Posterior vena cava (tissue), 2 donors: ENCODE results near the gene CALM1. TPM values are rescaled to one million over a fixed set of nuclear protein-coding genes. Genes with fewer than 3 reads are reported as not detected.
A peak's percentile ranks its signal among the peaks of the same experiment; 100 is the strongest.

Experiments
- DNase-seq: peaks from one replicate; pipeline ENCODE4 v3.0.0-alpha.2; 2020; ENCODE audit warnings: low spot score
- intact Hi-C, 2 donors: fragments of 100-400 bp; cut with DNase I; formaldehyde crosslinking; loops; one replicate each; pipeline versions ENCODE4 v1.14.1 to v1.14.2; 2022 to 2023
- total RNA-seq, 2 donors: library from RNA; stranded (reverse); fragmentation: NEBNext Ultra II Directional; extraction: Animal tissue kit (Norgen Biotek cat#: 25700); gene quantifications; one replicate each; pipeline ENCODE4 v1.2.1, GENCODE V29; 2021
- donor health status: DM: yes; HTN: yes; CAD: no.
- donor health status: DM: yes; HTN: yes; CAD: no.

Gene CALM1
- total RNA-seq, 2 donors from 2014 or later, result 662 to 764 TPM

DNA sequence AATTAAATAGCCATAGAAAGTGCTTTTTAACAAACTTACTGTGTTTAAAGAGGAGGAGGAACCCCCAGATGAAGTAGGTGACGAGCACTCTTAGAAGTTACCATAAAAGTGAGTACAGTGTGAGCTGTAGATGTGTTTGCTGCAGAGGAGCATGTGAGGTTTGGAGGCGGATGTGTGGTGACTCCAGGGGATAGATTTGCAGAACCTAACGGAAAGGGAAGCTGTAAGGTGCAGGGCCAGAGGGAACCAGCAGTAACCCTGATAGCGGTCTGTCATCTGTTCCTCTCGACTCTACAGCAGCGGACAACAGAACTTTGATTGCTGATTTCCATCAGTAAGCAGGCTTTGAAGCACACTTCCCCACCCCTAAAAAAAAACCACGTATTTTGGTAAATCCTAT lies 5.2 kb downstream of the CALM1 start:
- intact Hi-C loops, result no loop called here

DNA sequence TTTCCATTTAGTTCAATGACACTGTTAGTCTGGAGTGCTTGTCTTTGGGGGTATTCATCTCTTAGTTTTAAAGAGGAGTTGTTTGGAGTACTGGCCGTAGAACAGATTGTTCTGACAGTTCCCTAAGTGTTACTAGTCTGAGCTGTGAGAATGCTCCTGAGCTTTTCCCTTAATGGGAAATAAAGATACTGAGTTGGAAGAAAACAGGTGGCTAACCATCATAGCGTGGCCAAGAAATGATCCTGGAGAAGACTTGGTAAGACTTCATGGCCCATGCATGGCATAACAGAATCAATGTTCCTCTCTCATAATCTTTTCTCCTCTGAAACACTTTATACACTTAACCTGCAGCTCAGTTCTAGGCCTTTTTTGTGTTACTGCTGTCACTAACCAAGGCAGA lies 6.2 kb downstream of the CALM1 start:
- no peak for DNase-seq
- intact Hi-C loops, result no loop called here

More for the DNA sequence above, 5.2 kb downstream of the CALM1 start:
- DNase-seq, result no peak

DNA sequence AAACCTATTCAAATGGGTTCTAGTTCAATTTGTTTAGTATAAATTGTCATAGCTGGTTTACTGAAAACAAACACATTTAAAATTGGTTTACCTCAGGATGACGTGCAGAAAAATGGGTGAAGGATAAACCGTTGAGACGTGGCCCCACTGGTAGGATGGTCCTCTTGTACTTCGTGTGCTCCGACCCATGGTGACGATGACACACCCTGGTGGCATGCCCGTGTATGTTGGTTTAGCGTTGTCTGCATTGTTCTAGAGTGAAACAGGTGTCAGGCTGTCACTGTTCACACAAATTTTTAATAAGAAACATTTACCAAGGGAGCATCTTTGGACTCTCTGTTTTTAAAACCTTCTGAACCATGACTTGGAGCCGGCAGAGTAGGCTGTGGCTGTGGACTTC lies 8.3 kb downstream of the CALM1 start:
- intact Hi-C loops, result no loop called here

DNA sequence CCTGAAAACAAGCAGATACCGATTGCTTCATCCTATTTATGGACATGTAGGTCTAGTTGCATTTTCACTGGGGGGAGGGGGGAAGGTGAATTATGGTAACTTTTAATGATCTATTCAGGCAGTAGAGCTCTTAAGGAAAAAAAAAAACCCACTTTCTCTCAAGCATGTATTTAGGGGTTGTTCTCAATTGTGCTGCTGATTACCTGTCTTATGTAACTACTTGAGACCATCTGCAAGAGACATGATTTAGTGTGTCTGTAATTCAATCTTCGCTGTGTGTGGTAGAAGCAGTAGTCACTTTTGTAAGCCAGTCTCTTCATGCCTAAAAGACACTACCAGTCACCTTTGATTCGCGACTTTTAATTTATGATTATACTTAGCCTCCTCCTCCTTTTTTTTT lies 8.9 kb downstream of the CALM1 start:
- intact Hi-C loops, result no loop called here
- DNase-seq, result no peak

More for the DNA sequence above, 8.3 kb downstream of the CALM1 start:
- DNase-seq, result no peak

DNA sequence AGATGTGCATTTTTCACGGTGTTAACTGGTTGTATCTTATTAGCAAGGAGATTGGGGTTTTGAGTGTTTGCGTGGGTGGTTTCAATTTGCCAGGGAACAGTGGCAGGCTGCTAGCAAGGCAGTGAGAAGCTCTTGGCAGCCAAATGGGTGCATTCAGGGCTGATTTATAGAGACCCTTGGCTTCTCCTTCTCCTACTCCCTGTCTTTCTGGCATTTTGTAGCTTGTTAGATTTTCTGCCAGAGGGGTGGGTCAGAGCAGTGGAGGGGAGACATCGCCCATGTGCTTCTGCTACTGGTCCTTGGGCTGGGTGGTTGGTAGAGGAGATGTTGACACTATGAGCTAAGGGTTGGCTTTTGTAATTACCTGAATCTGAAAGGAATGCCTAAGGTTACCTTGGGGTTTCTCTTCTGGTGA lies 9.6 kb downstream of the CALM1 start:
- DNase-seq, result no peak
- intact Hi-C loops, result no loop called here

DNA sequence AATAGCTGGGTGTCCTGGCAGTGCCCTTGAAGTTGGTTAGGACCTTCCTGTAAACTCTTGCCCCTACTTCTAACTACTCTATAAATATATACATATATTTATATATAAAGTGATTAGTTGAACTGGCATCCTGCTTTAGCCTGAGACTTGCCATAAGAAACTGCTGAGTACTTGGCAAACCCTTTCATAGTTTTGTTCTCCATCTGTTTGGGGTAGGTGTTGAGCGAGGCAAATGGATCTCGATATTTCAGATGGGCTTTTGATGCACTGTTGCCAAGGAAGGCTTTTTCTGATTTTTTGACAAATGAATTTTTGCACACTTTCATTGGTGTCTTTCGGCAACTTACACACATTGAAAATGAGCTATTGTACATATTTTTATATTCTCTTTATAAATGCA lies 10.4 kb downstream of the CALM1 start:
- no peak for DNase-seq

DNA sequence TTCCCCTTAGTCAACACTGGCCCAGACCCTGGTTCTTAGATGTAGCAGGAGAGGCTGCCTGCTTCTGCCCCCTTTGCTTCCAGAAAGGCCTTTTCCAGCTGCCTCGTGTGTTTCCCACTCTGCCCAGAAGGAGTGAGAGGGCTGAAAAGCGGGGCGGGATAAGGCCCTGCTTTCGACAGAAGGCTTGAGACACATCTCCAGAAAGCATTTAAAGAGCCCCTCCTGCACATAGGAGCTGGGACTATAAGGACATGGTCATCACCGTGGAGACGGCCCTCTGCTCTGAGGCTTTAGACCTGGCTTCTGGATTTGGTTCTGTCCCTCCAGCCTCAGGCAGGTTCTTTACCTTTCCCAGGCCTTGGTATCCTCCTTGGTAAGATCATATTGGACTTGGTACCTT lies 11.9 kb downstream of the CALM1 start:
- intact Hi-C loops, result no loop called here
- no peak for DNase-seq

More for the DNA sequence above, 10.4 kb downstream of the CALM1 start:
- intact Hi-C loops, result no loop called here

DNA sequence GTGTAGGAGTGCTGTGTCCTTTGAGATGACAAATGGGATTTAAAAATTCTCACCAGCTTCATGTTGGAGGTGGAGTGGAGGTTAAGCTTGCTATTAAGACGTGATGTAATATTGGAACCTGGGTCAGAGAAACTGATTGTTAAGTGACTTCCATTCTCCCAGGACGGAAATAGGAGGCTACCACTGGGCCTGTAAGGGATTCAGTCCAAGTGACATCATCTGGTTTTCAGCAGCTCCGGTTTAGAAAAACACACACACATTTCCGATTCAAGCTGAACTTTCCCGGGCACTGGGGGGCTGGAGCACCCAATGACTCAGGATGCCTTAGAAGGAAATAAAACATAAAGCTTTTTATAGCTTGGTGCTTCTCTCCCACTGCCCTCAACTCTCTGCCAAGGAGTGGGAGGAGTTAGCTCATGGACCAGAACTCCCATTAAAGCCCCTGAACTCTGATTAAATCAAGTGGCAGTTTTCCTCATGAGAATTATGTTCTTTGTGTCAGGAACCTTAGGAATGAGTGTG lies 12.4 kb downstream of the CALM1 start:
- intact Hi-C loops, result no loop called here

DNA sequence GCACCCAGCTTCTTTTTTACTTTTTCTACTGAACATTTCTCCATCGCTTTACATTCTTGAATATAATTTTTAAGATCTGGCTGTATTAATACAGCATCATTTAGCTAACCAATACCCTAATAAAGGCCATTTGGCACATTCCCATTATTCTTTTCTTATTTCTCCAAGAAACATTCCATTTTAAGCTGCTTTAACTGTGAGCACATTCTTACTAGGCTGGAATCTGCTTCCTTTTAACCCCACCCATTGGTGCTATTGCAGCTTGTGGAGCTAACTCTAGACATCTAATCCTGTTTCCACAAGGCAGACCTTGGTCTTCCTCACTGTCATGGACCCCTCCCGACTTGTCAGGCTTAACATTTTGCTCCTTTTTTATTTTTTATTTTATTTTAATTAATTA lies 15.2 kb downstream of the CALM1 start:
- intact Hi-C loops, result no loop called here
- DNase-seq, result no peak

More for the DNA sequence above, 12.4 kb downstream of the CALM1 start:
- no peak for DNase-seq

DNA sequence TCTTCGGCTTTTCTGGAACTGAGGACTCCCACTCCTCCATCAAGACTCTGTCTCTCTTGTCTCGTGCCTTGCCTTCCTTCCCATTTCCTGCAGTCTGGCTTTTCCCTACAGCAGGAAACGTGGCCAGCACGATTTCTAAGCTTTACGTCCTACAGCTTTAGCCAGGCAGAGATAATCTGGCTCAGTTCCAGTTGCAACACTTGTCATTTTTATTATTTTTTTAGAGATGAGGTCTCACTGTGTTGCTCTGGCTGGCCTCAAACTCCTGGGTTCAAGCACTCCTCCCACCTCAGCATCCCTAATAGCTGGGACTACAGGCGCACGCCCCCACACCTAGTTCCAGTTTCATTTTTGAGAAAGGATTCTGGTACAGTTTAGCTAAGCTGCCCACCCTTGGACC lies 19.9 kb downstream of the CALM1 start:
- DNase-seq, result peak; percentile 13

DNA sequence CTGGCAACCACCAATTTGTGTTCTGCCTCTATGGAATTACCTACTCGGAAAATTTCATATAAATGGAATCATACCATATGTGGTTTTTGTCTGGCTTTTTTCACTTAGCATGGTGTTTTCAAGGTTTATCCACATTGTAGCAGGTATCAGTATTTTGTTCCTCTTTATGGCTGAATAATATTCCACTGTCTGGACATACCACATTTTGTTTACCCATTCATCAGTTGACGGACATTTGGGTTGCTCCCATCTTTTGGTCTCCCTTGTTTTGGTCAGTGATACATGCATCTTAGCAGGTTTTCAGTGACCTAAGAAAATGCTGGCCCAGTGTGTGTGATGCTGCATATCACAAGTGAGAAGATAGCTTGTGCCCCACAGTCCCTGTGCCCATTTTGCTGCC lies 21.2 kb downstream of the CALM1 start:
- intact Hi-C loops, result no loop called here
- no peak for DNase-seq

More for the DNA sequence above, 19.9 kb downstream of the CALM1 start:
- intact Hi-C loops, result no loop called here

DNA sequence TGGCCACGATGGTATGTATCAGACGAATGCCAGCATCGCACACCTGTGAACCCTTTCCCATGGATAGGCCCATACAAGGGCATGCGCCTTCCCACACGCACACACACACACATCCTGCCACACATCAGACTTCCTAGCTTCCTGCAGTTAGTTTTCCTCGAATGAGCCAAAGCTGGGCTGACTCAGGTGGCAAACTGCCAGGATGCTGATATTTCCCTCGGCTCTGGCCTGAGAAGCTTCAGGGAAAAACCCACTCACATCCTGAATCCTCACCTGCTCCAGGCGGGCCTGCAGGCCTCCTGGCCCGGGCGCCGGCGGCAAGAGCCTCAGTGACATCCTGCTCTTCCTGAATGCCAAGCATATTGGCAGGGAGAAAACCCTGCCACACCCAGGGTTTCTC lies 22.4 kb downstream of the CALM1 start:
- peak; percentile 94 for DNase-seq
- intact Hi-C loops, result no loop called here

DNA sequence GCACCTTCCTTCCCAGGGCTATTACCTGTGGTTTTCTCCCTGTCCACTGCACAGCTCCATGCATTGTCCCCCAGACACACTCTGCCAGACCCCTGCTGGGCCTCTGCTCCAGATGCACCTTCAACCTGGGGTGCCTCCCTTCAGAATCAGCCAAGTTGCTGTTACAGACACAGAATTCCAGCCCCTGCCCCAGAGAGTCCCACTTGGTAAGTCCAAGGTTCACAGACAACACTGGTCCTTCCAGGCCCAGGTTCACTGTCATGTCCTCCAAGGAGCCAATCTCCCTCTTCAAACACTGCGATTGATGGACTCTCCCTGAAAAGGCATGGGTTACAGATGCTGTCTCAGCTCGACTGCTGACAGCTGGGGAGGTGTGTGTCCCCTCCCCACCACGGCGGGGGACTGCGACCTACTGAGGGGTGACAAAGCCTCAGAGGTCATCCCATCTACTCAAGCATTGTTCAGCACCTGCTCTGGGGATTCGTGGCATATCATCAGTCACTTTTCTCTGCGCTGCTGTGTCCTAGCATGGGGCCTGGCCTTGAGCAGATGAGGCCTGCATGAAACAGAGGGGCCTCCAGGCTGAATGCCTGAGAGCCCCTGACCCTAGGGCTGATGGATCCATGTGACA lies 24.3 kb downstream of the CALM1 start:
- peak; percentile 43 for DNase-seq

DNA sequence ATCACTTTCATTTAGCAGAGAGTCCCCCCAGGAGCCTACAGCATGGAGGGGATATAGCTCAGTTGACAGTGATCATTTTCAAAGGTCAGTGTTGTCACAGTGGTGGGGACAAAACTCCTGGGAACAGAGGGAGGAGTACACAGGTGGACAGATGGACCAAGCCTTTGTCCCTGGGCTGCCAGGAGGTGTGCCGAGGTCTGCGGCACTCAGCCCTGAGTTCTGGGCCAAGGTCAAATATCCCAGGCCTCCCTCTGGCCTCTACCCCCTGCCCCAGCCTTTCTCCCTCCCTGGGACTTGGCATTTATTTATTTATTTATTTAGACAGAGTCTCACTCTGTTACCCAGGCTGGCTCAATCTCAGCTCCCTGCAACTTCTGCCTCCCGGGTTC lies 24.8 kb downstream of the CALM1 start:
- DNase-seq, result peak; percentile 24
- intact Hi-C loops, result no loop called here

More for the DNA sequence above, 24.3 kb downstream of the CALM1 start:
- intact Hi-C loops, result no loop called here

DNA sequence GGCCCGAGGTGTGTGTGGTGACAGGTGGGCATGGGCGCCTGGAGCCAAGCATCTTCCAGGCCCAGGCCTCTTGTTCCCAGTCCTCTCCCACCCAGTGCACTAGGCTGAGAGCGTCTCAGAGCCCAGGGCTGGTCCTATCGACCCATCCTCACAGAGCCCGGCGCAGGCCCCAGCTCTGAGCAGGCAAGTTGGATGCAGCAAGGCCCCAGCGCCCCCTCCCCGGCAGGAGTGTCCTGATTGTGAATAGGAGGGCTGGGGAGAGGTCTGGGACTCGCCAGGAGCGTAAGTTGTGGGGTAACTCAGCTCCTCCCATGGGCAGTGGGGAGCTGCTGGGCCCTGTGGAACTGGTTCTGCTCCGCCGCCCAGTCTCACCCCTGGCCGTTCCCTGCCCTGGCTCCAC lies 26.3 kb downstream of the CALM1 start:
- no peak for DNase-seq
- intact Hi-C loops, result no loop called here

DNA sequence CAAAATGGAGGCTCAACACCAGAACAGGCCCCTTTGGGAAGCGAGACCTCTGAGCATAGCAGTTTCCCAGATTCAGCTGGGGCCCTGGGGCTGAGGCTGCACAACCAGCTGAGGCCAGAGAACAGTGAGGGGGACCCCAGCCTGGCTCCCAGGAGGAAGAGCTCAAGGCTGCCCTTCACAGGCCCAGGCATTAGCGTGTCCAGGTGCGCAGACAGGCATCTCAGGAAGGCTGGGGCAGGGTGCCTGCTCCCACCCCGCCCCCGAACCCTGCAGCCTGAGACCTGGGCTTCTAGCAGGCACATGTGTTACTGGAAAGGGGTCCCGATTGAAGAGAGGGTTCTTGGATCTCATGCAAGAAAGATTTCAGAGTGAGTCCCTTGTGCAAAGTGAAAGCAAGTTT lies 27.2 kb downstream of the CALM1 start:
- DNase-seq, result no peak
- intact Hi-C loops, result no loop called here

DNA sequence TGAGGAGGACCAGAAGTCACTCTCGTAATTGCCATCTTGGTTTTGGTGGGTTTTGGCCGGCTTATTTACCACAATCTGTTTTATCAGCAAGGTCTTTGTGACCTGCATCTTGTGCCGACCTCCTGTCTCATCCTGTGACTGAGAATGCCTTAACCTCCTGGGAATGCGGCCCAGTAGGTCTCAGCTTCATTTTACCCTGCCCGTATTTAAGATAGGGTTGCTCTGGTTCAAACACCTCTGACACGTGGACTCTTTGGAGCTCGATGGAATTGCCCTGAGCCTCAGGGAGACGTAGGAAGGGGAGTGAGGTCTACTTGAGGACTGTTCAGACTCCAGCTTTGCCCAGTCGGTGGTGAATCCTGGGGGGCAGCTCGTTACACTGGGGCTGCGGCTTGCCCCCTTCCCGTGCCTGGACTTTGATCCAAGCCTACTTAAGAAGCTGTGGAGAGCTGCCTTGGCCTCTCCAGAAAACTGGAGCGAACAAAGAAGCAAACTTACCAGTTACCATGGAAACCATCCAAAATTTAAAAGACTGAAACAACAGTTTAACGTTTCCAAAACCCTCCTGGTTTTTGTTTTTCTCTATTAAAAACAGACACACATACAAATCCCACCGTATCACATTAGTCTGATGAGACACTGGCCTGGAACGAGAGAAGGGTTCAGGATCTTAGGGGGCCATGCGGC lies 28.0 kb downstream of the CALM1 start:
- intact Hi-C loops, result no loop called here
- DNase-seq, result no peak

DNA sequence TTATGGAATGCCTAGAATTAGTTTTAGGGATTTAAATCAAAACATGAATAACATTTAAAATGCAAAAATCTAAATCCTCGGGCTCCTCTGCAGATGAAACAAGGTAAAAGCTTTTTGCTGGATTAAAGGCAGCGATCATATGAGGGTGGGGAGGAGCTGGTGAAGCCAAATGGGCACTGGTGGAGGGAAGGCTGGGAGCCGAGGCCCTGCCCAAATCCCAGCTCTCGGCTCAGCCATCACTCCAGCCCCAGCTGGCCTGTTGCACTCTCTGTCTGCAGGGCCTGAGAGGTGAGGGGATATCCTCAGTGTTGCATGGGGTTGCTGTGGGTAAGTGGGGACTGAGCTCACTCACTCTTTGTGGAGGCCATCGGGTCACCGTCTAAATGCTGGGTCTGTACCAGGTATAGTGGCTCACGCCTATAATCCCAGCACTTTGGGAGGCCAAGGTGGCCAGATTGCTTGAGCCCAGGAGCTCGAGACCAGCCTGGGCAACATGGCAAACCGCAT lies 28.6 kb downstream of the CALM1 start:
- DNase-seq, result peak; percentile 72
- intact Hi-C loops, result no loop called here

DNA sequence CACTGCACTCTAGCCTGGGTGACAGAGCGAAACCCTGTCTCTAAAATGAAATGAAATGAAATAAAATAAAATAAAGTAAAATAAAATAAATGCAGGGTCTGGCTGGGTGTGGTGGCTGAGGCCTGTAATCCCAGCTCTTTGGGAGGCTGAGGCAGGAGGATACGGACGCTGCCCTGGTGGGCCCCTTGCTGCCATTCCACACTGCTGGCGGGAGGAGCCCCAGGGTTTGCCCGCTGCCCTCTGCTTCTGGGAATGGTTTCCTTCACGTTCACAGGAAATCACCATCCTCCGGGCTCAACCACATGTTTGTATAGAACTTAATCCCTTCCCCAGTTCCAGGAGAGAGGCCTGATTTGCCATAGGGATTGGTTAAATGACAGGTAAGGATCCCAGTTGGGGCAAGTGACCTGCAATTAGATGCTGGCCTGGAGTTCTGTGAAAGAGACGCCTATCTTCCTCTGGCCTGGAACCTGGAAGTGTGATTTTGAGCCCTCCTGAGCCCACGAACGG lies 29.3 kb downstream of the CALM1 start:
- DNase-seq, result peak; percentile 49
- intact Hi-C loops, result no loop called here

DNA sequence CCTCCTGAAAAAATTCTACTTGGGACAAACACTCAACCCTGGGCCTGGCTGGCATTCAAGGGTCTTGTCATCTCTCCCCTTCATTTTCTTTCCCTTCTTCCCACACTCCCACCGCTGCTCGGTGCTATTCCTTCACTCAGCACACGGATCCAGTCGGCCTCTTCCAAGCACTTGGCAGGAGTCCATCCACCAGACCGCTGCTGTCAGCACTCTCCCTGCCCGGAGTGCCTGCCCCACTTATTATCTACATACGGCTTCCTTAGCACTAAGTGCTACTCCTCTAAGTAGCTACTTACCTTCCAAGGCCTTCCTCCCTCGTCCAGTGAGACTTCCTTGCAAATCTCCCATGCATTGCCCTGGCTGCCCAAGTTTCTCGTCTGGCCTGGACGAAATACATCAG lies 29.8 kb downstream of the CALM1 start:
- DNase-seq, result peak; percentile 73
- intact Hi-C loops, result no loop called here
